ENCODE results near the gene FAF1.

FAF1 gene

DNA sequence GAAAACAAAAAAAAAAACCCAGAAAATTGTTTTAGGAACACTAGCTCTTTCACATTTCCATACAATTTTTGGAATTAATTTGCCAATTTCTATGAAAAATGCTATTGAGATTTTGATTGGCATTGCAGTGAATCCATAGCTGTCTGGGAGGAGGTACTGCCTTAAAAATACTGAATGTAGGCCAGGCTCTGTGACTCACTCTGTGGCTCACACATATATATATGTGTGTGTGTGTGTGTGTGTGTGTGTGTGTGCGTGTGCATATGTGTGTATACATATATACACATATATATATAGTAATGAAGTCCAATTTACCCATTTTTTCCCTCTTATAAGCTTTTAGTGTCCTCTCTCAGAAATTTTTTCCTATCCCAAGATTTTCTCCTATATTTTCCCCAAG, 322.6 kb downstream of the FAF1 start:
- DNase-seq (ENCODE audit: extremely low spot score) = no peak
- ChIA-PET POLR2A (no interaction called here), CTCF (interaction anchor here (1.0 kb wide), 1 partner anchor 9 kb away, joined by 3 read pairs; no protein-coding TSS in a partner anchor)
- TF ChIP-seq, protein P1, sequence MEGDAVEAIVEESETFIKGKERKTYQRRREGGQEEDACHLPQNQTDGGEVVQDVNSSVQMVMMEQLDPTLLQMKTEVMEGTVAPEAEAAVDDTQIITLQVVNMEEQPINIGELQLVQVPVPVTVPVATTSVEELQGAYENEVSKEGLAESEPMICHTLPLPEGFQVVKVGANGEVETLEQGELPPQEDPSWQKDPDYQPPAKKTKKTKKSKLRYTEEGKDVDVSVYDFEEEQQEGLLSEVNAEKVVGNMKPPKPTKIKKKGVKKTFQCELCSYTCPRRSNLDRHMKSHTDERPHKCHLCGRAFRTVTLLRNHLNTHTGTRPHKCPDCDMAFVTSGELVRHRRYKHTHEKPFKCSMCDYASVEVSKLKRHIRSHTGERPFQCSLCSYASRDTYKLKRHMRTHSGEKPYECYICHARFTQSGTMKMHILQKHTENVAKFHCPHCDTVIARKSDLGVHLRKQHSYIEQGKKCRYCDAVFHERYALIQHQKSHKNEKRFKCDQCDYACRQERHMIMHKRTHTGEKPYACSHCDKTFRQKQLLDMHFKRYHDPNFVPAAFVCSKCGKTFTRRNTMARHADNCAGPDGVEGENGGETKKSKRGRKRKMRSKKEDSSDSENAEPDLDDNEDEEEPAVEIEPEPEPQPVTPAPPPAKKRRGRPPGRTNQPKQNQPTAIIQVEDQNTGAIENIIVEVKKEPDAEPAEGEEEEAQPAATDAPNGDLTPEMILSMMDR (IDR thresholded peaks at IDR 0.05; ENCODE audit: control extremely low read depth, extremely low read depth, low read depth, missing control alignments) = no peak

- TF ChIP-seq, protein P1 (IDR thresholded peaks at IDR 0.05; ENCODE audit: control extremely low read depth, extremely low read depth, low read depth, missing control alignments) = no peak
- DNase-seq (ENCODE audit: extremely low spot score) = no peak
- CTCF ChIA-PET = interaction anchor here (2.4 kb wide), 1 partner anchor 12 kb away, joined by 8 read pairs; no protein-coding TSS in a partner anchor
- POLR2A ChIA-PET = no interaction called here
These were observed 325.8 kb downstream of the FAF1 start for GRCh38 chr1:50634251-50634650.

DNA sequence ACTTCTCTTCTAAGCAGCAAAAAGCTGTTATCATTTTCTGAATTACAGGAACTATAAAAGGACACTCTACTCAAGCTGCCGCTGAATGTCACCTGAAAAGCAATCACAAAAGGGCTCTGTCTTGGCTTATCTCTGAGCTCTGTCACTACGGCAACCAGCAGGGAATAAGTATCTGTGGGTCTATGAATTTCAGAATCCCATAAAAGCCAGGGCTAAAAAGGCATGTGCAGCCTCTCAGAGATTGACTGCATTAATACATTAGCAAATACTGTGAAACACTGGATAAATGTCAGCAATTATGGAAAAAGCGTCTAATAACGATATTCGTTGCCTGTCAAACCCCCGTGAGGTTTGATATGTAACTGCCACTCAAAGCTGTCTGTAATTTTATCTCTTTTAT, 326.6 kb downstream of the FAF1 start:
- ChIA-PET CTCF (interaction anchor here (0.9 to 2.4 kb wide), 4 partner anchors 10 to 16 kb away, joined by 3 to 8 read pairs (median 4); no protein-coding TSS in a partner anchor), POLR2A (no interaction called here)
- DNase-seq (ENCODE audit: extremely low spot score) = no peak
- TF ChIP-seq, protein P1 (IDR thresholded peaks at IDR 0.05; ENCODE audit: control extremely low read depth, extremely low read depth, low read depth, missing control alignments) = no peak

- DNase-seq (ENCODE audit: extremely low spot score) = no peak
- POLR2A ChIA-PET = no interaction called here
- TF ChIP-seq, protein P1 (IDR thresholded peaks at IDR 0.05; ENCODE audit: control extremely low read depth, extremely low read depth, low read depth, missing control alignments) = no peak
- CTCF ChIA-PET = no interaction called here
These were observed 328.9 kb downstream of the FAF1 start for GRCh38 chr1:50631161-50631560.

DNA sequence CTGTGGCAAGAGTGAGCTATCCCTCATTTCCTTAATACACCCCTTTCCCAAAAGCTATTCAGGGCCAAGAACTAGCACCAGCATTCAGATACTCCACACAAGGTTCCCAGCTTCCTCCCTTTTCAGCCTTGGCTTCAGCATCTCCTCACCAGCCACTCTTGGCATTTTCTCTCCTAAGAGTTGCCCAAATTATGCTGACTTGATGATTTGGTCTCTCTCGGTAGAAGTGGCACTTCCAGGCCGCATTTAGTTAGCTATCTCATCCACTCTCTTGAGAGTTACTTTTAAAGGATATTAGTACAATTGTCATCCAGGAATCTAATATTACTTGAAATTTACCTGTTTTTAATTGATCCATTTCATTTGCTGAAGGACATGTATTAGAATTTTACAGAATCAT, 337.8 kb downstream of the FAF1 start:
- no peak for DNase-seq (ENCODE audit: extremely low spot score)
- ChIA-PET CTCF (interaction anchor here (0.6 to 2.4 kb wide), 5 partner anchors 11 to 289 kb away, joined by 3 to 12 read pairs (median 3); no protein-coding TSS in a partner anchor), POLR2A (no interaction called here)
- TF ChIP-seq, protein P1 (IDR thresholded peaks at IDR 0.05; ENCODE audit: control extremely low read depth, extremely low read depth, low read depth, missing control alignments) = no peak

GRCh38 chr1:50620680-50621329, 339.3 kb downstream of the FAF1 start:
- CTCF ChIA-PET = interaction anchor here (1.1 to 2.4 kb wide), 4 partner anchors 16 to 288 kb away, joined by 3 to 12 read pairs (median 4); no protein-coding TSS in a partner anchor
- DNase-seq (ENCODE audit: extremely low spot score) = no peak
- POLR2A ChIA-PET = no interaction called here
- TF ChIP-seq, protein P1 (IDR thresholded peaks at IDR 0.05; ENCODE audit: control extremely low read depth, extremely low read depth, low read depth, missing control alignments) = no peak

All from GM10248 (cell line).